Gastroesophageal sphincter (tissue), 4 donors: ENCODE measurements around the gene SCEL. TPM values are rescaled to one million over a fixed set of nuclear protein-coding genes. Genes with fewer than 3 reads are reported as not detected.

Experiments used
- ATAC-seq: fragments of 150-250 bp; one replicate; pipeline ENCODE4 v1.9.1; 2016; ENCODE audit warnings: mild to moderate bottlenecking, moderate library complexity
- H3K27ac ChIP-seq, 4 donors: fragments of 200-600 bp; sonication (generic) in 3 of 4; 1 replicate in 3 of 4; 2 replicates in 1 of 4; pipeline ENCODE4 v1.5.1; 2016 to 2019
- H3K27me3 ChIP-seq: fragments of 200-600 bp; sonication (generic); one replicate; pipeline ENCODE4 v1.5.1; 2019
- H3K36me3 ChIP-seq, 2 donors: fragments of 200-600 bp; sonication (generic); one replicate each; pipeline ENCODE4 v1.5.1; 2019; ENCODE audit warnings: control low read depth in 1 of 2
- H3K4me1 ChIP-seq, 3 donors: fragments of 200-600 bp; sonication (generic); 1 replicate in 2 of 3; 2 replicates in 1 of 3; pipeline ENCODE4 v1.5.1; 2016 to 2019; ENCODE audit warnings: control low read depth in 2 of 3
- H3K4me3 ChIP-seq, 2 donors: fragments of 200-600 bp; sonication (generic); one replicate each; pipeline ENCODE4 v1.5.1; 2019; ENCODE audit warnings: mild to moderate bottlenecking in 1 of 2, moderate library complexity in 1 of 2
- H3K9me3 ChIP-seq, 3 donors: fragments of 200-600 bp; sonication (generic); one replicate each; pipeline ENCODE4 v1.5.1; 2017 to 2019; ENCODE audit warnings: control low read depth in 2 of 3
- CTCF ChIP-seq, 4 experiments: fragments of 200-600 bp in 2 of 4; fragments of 450-650 bp in 2 of 4; sonication (generic) in 1 of 4; IDR thresholded peaks; one replicate each; pipeline ENCODE4 v1.5.1; 2017 to 2019; ENCODE audit warnings: antibody characterized with exemption in 4 of 4, mild to moderate bottlenecking in 2 of 4, moderate library complexity in 2 of 4
- EP300 ChIP-seq: sonication (generic); formaldehyde crosslinking; IDR thresholded peaks from one replicate; pipeline ENCODE4 v1.6.1; 2017; ENCODE audit warnings: antibody characterized with exemption, mild to moderate bottlenecking
- POLR2A ChIP-seq, 2 donors: fragments of 450-650 bp; IDR thresholded peaks; one replicate each; pipeline ENCODE4 v1.6.1; 2017; ENCODE audit warnings: antibody characterized with exemption in 2 of 2, mild to moderate bottlenecking in 2 of 2, moderate library complexity in 1 of 2
- POLR2AphosphoS5 ChIP-seq: sonication (generic); formaldehyde crosslinking; IDR thresholded peaks from one replicate; pipeline ENCODE4 v1.6.1; 2017; ENCODE audit warnings: antibody characterized with exemption
- WGBS, 2 donors: methylation state at CpG; one replicate each; pipeline ENCODE4 v1.1.5; 2018; ENCODE audit warnings: low coverage in 1 of 2; 5-methylcytosine and 5-hydroxymethylcytosine counted together
- total RNA-seq, 4 donors: library from RNA; depleted of rRNA; stranded (reverse); fragments of >200 nt; gene quantifications; one replicate each; pipeline ENCODE4 v1.1.0, GENCODE V29; 2016

SCEL gene
- total RNA-seq, 4 donors from 2014 or later: 0.54 to 14.6 (median 1.0) TPM

DNA sequence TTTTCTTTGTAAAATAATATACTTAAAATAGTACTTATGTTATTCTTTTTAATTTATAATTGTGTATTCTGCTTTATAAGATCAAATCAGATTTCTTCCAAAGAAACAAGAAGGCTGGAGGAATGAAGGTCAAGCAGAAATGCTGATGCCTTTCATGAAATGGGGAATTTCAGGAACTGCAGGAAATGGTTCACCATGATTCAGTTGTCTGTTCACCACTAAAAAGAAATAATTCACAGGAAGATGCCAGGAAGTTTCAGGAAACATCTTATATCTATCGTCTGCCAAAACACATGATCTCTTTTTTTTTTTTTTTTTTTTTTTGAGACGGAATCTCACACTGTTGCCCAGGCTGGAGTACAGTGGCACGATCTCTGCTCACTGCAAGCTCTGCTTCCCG, 15.7 kb upstream of the SCEL start:
- no peaks in the 10 kb centered on the region for H3K9me3 ChIP-seq

DNA sequence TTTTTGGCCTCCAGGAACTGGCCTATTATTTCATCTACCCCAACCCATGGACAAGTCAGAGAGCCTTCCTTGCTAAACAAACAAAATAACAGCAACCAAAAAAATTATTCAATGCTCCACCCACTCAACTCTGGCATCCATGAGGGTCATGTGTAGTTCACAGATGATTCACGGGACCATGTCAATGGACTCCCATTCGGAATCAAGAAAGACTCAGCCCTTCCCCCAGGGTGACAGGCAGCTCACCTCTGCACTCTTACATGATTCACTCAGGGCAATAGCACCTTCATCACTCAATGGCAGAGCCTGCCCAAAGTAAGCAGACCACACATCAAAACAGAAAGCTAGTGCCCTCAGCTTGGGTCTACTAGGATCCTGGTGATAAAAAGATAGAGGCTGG, 14.3 kb upstream of the SCEL start:
- Histone ChIP-seq H3K27ac (no peak overlapping the region), H3K4me3 (no peak overlapping the region), H3K9me3 (no peaks in the 10 kb centered on the region), H3K27me3 (no peaks in the 10 kb centered on the region), H3K36me3 (no peaks in the 10 kb centered on the region), H3K4me1 (no peaks in the 10 kb centered on the region)
- ATAC-seq: no peak
- WGBS, 2 donors: 67 to 92% methylated on average over 1 to 2 of the region's 2 CpGs
- no peak for TF ChIP-seq POLR2AphosphoS5
- no peak for TF ChIP-seq POLR2A (IDR thresholded peaks at IDR 0.05)
- TF ChIP-seq EP300: no peak
- no peak for TF ChIP-seq CTCF (IDR thresholded peaks at IDR 0.05)

More for the DNA sequence above, 15.7 kb upstream of the SCEL start:
- TF ChIP-seq POLR2AphosphoS5: no peak
- no peak for TF ChIP-seq POLR2A (IDR thresholded peaks at IDR 0.05)
- no peak for TF ChIP-seq CTCF (IDR thresholded peaks at IDR 0.05)
- TF ChIP-seq EP300: no peak
- Histone ChIP-seq H3K4me1 (no peaks in the 10 kb centered on the region), H3K4me3 (no peak overlapping the region), H3K27ac (no peak overlapping the region), H3K27me3 (no peaks in the 10 kb centered on the region), H3K36me3 (no peaks in the 10 kb centered on the region)
- 74 to 78% methylated on average over 1 to 4 of the region's 4 CpGs for WGBS, 2 donors
- no peak for ATAC-seq

DNA sequence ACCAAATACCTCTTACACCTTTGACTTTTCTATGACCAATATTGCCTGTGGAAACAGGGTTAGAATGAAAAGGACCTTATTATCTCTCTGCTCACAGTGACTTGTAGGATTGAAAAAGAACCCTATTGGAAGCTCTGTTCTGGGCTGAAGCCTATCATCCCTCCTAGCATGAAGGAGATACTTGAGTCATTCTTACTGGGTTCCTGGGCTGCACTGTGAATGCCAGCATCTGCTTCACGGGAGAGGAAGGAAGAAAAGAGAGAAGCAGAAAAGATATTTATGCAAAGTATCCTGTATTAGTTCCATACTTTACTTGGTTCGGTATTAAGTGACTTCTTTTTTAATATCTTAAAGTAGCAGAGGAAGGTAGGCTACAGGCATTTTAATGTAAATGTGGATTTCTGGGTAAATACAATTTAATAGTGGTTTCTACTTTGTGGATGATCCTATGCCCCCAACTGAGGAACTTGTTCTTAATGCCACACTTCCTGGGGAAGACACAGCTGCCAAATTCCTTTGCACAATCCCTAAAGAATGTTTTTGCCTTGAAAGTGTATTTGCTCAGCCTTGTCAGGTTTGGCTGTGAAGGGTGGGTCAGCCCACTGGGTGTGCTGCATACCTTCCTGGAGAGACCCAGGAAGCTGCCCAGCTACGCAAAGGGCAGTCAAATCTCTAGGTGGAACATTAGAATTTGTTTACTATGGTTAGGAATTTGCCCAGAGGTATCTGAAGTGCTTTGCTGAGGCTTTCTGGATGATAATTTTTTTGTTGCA, 13.7 kb upstream of the SCEL start:
- no peak for ATAC-seq
- H3K27me3 ChIP-seq: no peaks in the 10 kb centered on the region
- H3K4me1 ChIP-seq: no peaks in the 10 kb centered on the region
- WGBS, 2 donors: 60 to 74% methylated on average over 3 of the region's 3 CpGs
- H3K27ac ChIP-seq: no peak overlapping the region
- no peaks in the 10 kb centered on the region for H3K9me3 ChIP-seq
- H3K4me3 ChIP-seq: no peak overlapping the region
- TF ChIP-seq EP300: no peak
- no peak for TF ChIP-seq POLR2AphosphoS5
- TF ChIP-seq POLR2A (IDR thresholded peaks at IDR 0.05): no peak
- TF ChIP-seq CTCF (IDR thresholded peaks at IDR 0.05): no peak
- H3K36me3 ChIP-seq: no peaks in the 10 kb centered on the region

DNA sequence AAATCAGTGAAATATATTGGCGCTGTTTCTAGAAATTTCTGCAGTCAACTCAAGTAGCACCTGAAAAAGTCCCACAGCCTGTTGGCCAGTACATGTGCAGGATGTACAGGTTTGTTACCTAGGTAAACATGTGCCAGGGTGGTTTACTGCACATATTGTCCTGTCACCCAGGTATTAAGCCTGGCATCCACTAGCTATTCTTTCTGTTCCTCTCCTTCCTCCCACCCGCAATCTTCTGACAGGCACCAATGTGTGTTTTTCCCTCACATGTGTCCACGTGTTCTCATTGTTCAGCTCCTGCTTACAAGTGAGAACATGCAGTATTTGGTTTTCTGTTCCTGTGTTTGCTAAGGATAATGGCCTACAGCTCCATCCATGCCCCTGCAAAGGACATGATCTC, 13.1 kb upstream of the SCEL start:
- H3K27ac ChIP-seq: no peak overlapping the region
- no peaks in the 10 kb centered on the region for H3K36me3 ChIP-seq
- H3K27me3 ChIP-seq: no peaks in the 10 kb centered on the region
- no peaks in the 10 kb centered on the region for H3K9me3 ChIP-seq
- ATAC-seq: no peak
- TF ChIP-seq POLR2A (IDR thresholded peaks at IDR 0.05) (no peak), CTCF (IDR thresholded peaks at IDR 0.05) (no peak), EP300 (no peak), POLR2AphosphoS5 (no peak)
- WGBS, 2 donors: 88 to 94% methylated on average over 2 to 3 of the region's 3 CpGs
- H3K4me1 ChIP-seq: no peaks in the 10 kb centered on the region
- no peak overlapping the region for H3K4me3 ChIP-seq

- ATAC-seq: no peak
- no peak overlapping the region for H3K4me3 ChIP-seq
- no peaks in the 10 kb centered on the region for H3K27me3 ChIP-seq
- WGBS, 2 donors: 89 to 98% methylated on average over 4 of the region's 4 CpGs
- H3K27ac ChIP-seq: no peak overlapping the region
- H3K36me3 ChIP-seq: no peaks in the 10 kb centered on the region
- no peaks in the 10 kb centered on the region for H3K9me3 ChIP-seq
- TF ChIP-seq POLR2AphosphoS5 (no peak), POLR2A (IDR thresholded peaks at IDR 0.05) (no peak), EP300 (no peak), CTCF (IDR thresholded peaks at IDR 0.05) (no peak)
- H3K4me1 ChIP-seq: no peaks in the 10 kb centered on the region
These were observed 12.1 kb upstream of the SCEL start for GRCh38 chr13:77523386-77523785.
